Stomach (tissue), 9 donors: ENCODE measurements around the gene SLC16A14. TPM values are rescaled to one million over a fixed set of nuclear protein-coding genes. Genes with fewer than 3 reads are reported as not detected.

Experiments
- DNase-seq, 2 donors: peaks; one replicate each; pipeline versions ENCODE4 v3.0.0 to v3.0.0-alpha.2; 2013 to 2019
- H3K27ac ChIP-seq, 5 donors: fragments of 200-600 bp in 4 of 5; sonication (generic) in 4 of 5; one replicate each; pipeline ENCODE4 v1.5.1; 2013 to 2019; ENCODE audit warnings: mild to moderate bottlenecking in 1 of 5, moderate library complexity in 1 of 5
- H3K27me3 ChIP-seq, 3 donors: fragments of 200-600 bp; sonication (generic); one replicate each; pipeline ENCODE4 v1.5.1; 2017 to 2019; ENCODE audit warnings: mixed run types in 1 of 3
- H3K36me3 ChIP-seq, 4 donors: fragments of 200-600 bp; sonication (generic); 1 replicate in 3 of 4; 2 replicates in 1 of 4; pipeline ENCODE4 v1.5.1; 2016 to 2019
- H3K4me1 ChIP-seq, 4 donors: fragments of 200-600 bp; sonication (generic); one replicate each; pipeline ENCODE4 v1.5.1; 2016 to 2019
- H3K4me3 ChIP-seq, 4 donors: fragments of 200-600 bp; sonication (generic) in 3 of 4; one replicate each; pipeline ENCODE4 v1.5.1; 2016 to 2019; ENCODE audit warnings: mild to moderate bottlenecking in 1 of 4
- H3K9me3 ChIP-seq, 4 donors: fragments of 200-600 bp; sonication (generic); one replicate each; pipeline ENCODE4 v1.5.1; 2016 to 2019
- CTCF ChIP-seq, 7 experiments: fragments of 450-650 bp in 4 of 7; fragments of 200-600 bp in 3 of 7; sonication (generic) in 3 of 7; IDR thresholded peaks; one replicate each; pipeline ENCODE4 v1.5.1; 2016 to 2019; ENCODE audit warnings: antibody characterized with exemption in 7 of 7, control low read depth in 2 of 7, mild to moderate bottlenecking in 1 of 7
- EP300 ChIP-seq: sonication (generic); formaldehyde crosslinking; IDR thresholded peaks from one replicate; pipeline ENCODE4 v1.6.1; 2017; ENCODE audit warnings: antibody characterized with exemption
- POLR2A ChIP-seq, 4 donors: fragments of 450-650 bp; IDR thresholded peaks; one replicate each; pipeline ENCODE4 v1.6.1; 2016; ENCODE audit warnings: antibody characterized with exemption in 4 of 4, control low read depth in 2 of 4, mild to moderate bottlenecking in 1 of 4, moderate library complexity in 1 of 4
- POLR2AphosphoS5 ChIP-seq, 3 donors: sonication (generic); formaldehyde crosslinking; IDR thresholded peaks; one replicate each; pipeline ENCODE4 v1.6.1; 2016; ENCODE audit warnings: antibody characterized with exemption in 3 of 3
- WGBS, 5 donors: extraction: QIAGEN DNeasy Blood & Tissue Kit in 3 of 5; methylation state at CpG; one replicate each; pipeline versions ENCODE4 v1.1.5 to v1.1.7; 2013 to 2018; 5-methylcytosine and 5-hydroxymethylcytosine counted together
- intact Hi-C: fragments of 100-400 bp; cut with DNase I; formaldehyde crosslinking; loops from one replicate; pipeline ENCODE4 v1.15.1; 2023; ENCODE audit warnings: low total_unique reads
- polyA plus RNA-seq, 3 donors: library from polyadenylated mRNA; stranded (reverse); fragments of 200-250 nt; gene quantifications; one replicate each; pipeline ENCODE4 v1.2.3, GENCODE V29; 2013
- total RNA-seq, 5 donors: library from RNA; depleted of rRNA; stranded (reverse); fragments of >200 nt; gene quantifications; one replicate each; pipeline versions ENCODE4 v1.1.0 to v1.2.3, GENCODE V29; 2014 to 2016
- donor health status: healthy with polysubstance abuse.
- donor health status: Bipolar disorder and iron deficiency.
- donor health status: healthy.

The SLC16A14 gene
- total and polyA plus RNA-seq, 8 donors = 0.31 to 5.7 (median 1.0) TPM; not detected in 2

DNA sequence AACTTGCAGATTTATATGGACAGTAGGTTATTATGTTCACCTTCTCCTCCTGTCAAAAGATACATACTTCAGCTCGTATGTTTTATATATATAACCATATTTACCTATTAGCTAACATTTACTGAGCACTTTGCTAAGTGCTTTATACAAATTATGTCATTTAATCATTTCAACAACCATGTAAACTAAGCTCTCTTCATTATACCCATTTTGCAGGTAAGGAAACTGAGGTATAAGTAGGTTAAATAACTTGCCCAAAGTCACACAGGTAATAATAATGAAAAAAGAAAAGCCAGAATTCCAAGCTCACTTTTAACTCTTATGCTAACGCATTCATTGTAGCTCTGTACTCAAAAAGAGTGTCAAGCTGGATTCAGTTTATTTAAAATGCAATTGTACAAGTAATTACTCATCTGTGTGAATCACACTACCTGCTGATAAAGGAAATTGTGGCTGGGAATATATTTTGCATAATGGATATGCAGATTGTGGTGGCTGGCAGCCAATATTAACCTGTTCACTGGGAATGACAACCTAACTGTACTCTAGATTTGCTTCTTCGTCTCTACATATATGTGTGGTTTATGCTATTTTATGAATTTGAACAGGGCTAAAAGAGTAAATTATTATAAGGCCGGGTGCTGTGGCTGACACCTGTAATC, 20.6 kb downstream of the SLC16A14 start:
- no peak for TF ChIP-seq POLR2AphosphoS5 (IDR thresholded peaks at IDR 0.05)
- Histone ChIP-seq H3K27ac (no peak overlapping the region), H3K27me3 (no peaks in the 10 kb centered on the region), H3K9me3 (no peaks in the 10 kb centered on the region), H3K36me3 (peaks cover 0 to 21% (median 13%) of the 10 kb centered on the region in 4 donors), H3K4me1 (no peaks in the 10 kb centered on the region), H3K4me3 (no peak overlapping the region)
- DNase-seq = no peak
- intact Hi-C loops = no loop called here
- WGBS, 5 donors = 67 to 83% (median 77%) methylated on average over 4 of the region's 4 CpGs

- H3K9me3 ChIP-seq = no peaks in the 10 kb centered on the region
- no peaks in the 10 kb centered on the region for H3K4me1 ChIP-seq
- H3K36me3 ChIP-seq = peaks cover 0 to 21% (median 13%) of the 10 kb centered on the region in 4 donors
- H3K27ac ChIP-seq = no peak overlapping the region
- DNase-seq = no peak
- TF ChIP-seq CTCF (IDR thresholded peaks at IDR 0.05) (no peak), EP300 (no peak), POLR2A (IDR thresholded peaks at IDR 0.05) (no peak), POLR2AphosphoS5 (IDR thresholded peaks at IDR 0.05) (no peak)
- H3K4me3 ChIP-seq = no peak overlapping the region
- intact Hi-C loops = no loop called here
- 93 to 96% (median 95%) methylated on average over 16 of the region's 16 CpGs for WGBS, 5 donors
- H3K27me3 ChIP-seq = no peaks in the 10 kb centered on the region
Observed at GRCh38 chr2:230046491-230046890, 22.2 kb downstream of the SLC16A14 start.

- intact Hi-C loops = no loop called here
- Histone ChIP-seq H3K36me3 (peaks cover 0 to 21% (median 13%) of the 10 kb centered on the region in 4 donors), H3K4me3 (no peak overlapping the region), H3K9me3 (no peaks in the 10 kb centered on the region), H3K27ac (no peak overlapping the region), H3K4me1 (no peaks in the 10 kb centered on the region), H3K27me3 (no peaks in the 10 kb centered on the region)
- no peak for DNase-seq
- no peak for TF ChIP-seq POLR2A (IDR thresholded peaks at IDR 0.05)
- no peak for TF ChIP-seq POLR2AphosphoS5 (IDR thresholded peaks at IDR 0.05)
- no peak for TF ChIP-seq EP300
- no peak for TF ChIP-seq CTCF (IDR thresholded peaks at IDR 0.05)
- WGBS, 5 donors = 88 to 100% (median 92%) methylated on average over 2 of the region's 2 CpGs
Observed at GRCh38 chr2:230043461-230043860, 25.3 kb downstream of the SLC16A14 start.

GRCh38 chr2:230043025-230043424, 25.7 kb downstream of the SLC16A14 start:
- intact Hi-C loops = no loop called here
- peaks cover 0 to 21% (median 13%) of the 10 kb centered on the region in 4 donors for H3K36me3 ChIP-seq
- no peak overlapping the region for H3K27ac ChIP-seq
- no peaks in the 10 kb centered on the region for H3K27me3 ChIP-seq
- H3K4me1 ChIP-seq = no peaks in the 10 kb centered on the region
- WGBS, 5 donors = 76 to 95% (median 89%) methylated on average over 5 of the region's 5 CpGs
- no peaks in the 10 kb centered on the region for H3K9me3 ChIP-seq
- DNase-seq = no peak
- H3K4me3 ChIP-seq = no peak overlapping the region
- TF ChIP-seq POLR2AphosphoS5 (IDR thresholded peaks at IDR 0.05) (no peak), POLR2A (IDR thresholded peaks at IDR 0.05) (no peak), CTCF (IDR thresholded peaks at IDR 0.05) (no peak), EP300 (no peak)

- TF ChIP-seq CTCF (IDR thresholded peaks at IDR 0.05) (no peak), EP300 (no peak), POLR2A (IDR thresholded peaks at IDR 0.05) (no peak), POLR2AphosphoS5 (IDR thresholded peaks at IDR 0.05) (no peak)
- Histone ChIP-seq H3K4me3 (no peak overlapping the region), H3K27me3 (no peaks in the 10 kb centered on the region), H3K36me3 (peaks cover 0 to 21% (median 13%) of the 10 kb centered on the region in 4 donors), H3K4me1 (no peaks in the 10 kb centered on the region), H3K9me3 (no peaks in the 10 kb centered on the region), H3K27ac (no peak overlapping the region)
- 87 to 97% (median 96%) methylated on average over 1 of the region's 1 CpG for WGBS, 5 donors
- DNase-seq = no peak
- intact Hi-C loops = no loop called here
Observed at GRCh38 chr2:230042195-230042594, 26.5 kb downstream of the SLC16A14 start.
